GM12878 (cell line): ENCODE results near the gene SLC38A9.

ENCODE experiments used
- GABPA ChIP-seq: IDR thresholded peaks from 2 replicates; pipeline ENCODE4 v1.6.1; 2014; ENCODE audit warnings: antibody characterized with exemption, low read depth, mild to moderate bottlenecking, inconsistent platforms
- POLR2A ChIP-seq: IDR thresholded peaks from 2 replicates; pipeline ENCODE4 v1.6.1; 2011; ENCODE audit warnings: low read depth, mild to moderate bottlenecking, low read length
- RAD51 ChIP-seq: fragments of 450-650 bp; IDR thresholded peaks from 2 replicates; pipeline ENCODE4 v1.6.1; 2016; ENCODE audit warnings: moderate library complexity, mild to moderate bottlenecking, inconsistent platforms
- TBL1XR1 ChIP-seq: IDR thresholded peaks from 2 replicates; pipeline ENCODE4 v1.6.1; 2012; ENCODE audit warnings: low read depth, low read length, improper control_type of control experiment
- TCF7 ChIP-seq: IDR thresholded peaks from 2 replicates; pipeline ENCODE4 v1.6.1; 2014; ENCODE audit warnings: antibody characterized with exemption, borderline replicate concordance
- ZNF24 ChIP-seq: fragments of 450-650 bp; IDR thresholded peaks from 2 replicates; pipeline ENCODE4 v1.6.1; 2017; ENCODE audit warnings: antibody characterized with exemption, mild to moderate bottlenecking
- ZSCAN29 ChIP-seq: fragments of 450-650 bp; IDR thresholded peaks from 2 replicates; pipeline ENCODE4 v1.6.1; 2017; ENCODE audit warnings: mild to moderate bottlenecking, moderate library complexity
- ZZZ3 ChIP-seq: IDR thresholded peaks from 2 replicates; pipeline ENCODE4 v1.6.1; 2011; ENCODE audit warnings: low read depth; ENCODE audit not compliant: control insufficient read depth, insufficient read length
- TF ChIP-seq, protein P1 (sequence below), 3 experiments: IDR thresholded peaks in 2 of 3; conservative IDR thresholded peaks in 1 of 3; 2 replicates each; pipeline ENCODE4 v1.5.1; 2011; ENCODE audit warnings: low read depth in 3 of 3, low read length in 3 of 3, mild to moderate bottlenecking in 3 of 3, control low read depth in 2 of 3, moderate library complexity in 2 of 3, inconsistent platforms in 1 of 3, mixed read lengths in 1 of 3; ENCODE audit not compliant: control insufficient read depth in 2 of 3, insufficient read depth in 1 of 3; ENCODE audit errors: extremely low read depth in 1 of 3

- no peak for TF ChIP-seq TBL1XR1
- no peak for TF ChIP-seq POLR2A
- TF ChIP-seq, protein P1, sequence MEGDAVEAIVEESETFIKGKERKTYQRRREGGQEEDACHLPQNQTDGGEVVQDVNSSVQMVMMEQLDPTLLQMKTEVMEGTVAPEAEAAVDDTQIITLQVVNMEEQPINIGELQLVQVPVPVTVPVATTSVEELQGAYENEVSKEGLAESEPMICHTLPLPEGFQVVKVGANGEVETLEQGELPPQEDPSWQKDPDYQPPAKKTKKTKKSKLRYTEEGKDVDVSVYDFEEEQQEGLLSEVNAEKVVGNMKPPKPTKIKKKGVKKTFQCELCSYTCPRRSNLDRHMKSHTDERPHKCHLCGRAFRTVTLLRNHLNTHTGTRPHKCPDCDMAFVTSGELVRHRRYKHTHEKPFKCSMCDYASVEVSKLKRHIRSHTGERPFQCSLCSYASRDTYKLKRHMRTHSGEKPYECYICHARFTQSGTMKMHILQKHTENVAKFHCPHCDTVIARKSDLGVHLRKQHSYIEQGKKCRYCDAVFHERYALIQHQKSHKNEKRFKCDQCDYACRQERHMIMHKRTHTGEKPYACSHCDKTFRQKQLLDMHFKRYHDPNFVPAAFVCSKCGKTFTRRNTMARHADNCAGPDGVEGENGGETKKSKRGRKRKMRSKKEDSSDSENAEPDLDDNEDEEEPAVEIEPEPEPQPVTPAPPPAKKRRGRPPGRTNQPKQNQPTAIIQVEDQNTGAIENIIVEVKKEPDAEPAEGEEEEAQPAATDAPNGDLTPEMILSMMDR (IDR thresholded peaks at IDR 0.05 in 2 of 3, conservative IDR thresholded peaks at IDR 0.05 in 1 of 3; ENCODE audit: control insufficient read depth in 2 of 3, extremely low read depth in 1 of 3, insufficient read depth in 1 of 3, low read depth in 3 of 3, low read length in 3 of 3): no peak
- TF ChIP-seq TCF7: no peak
- TF ChIP-seq ZNF24: no peak
- no peak for TF ChIP-seq ZSCAN29
- TF ChIP-seq ZZZ3: no peak
- TF ChIP-seq GABPA: no peak
- no peak for TF ChIP-seq RAD51
Observed at GRCh38 chr5:55592388-55593114, 119.6 kb downstream of the SLC38A9 start.
